ENCODE data around the gene PDGFC. TPM values are rescaled to one million over a fixed set of nuclear protein-coding genes. Genes with fewer than 3 reads are reported as not detected.

The PDGFC gene
- total and polyA plus RNA-seq, 2 of the 13 experiments (the other 11 are each of a cell fraction or from before 2014, with no cell fraction given) = 4.6 to 9.1 TPM

GRCh38 chr4:156971676-156972378 lies at the start of gene PDGFC (continued):
- TF ChIP-seq MED13 (CRISPR knock-in tag; IDR thresholded peaks at IDR 0.05) = no peak
- peak; percentile 23; the same call in 1 of the 2 replicates for TF ChIP-seq KMT2A (CRISPR knock-in tag; IDR thresholded peaks at IDR 0.05)
- peak; percentile 79 for TF ChIP-seq HNRNPK (IDR thresholded peaks at IDR 0.05; ENCODE audit: low read depth, low read length, poor library complexity, severe bottlenecking)
- peak in 1 of 2 experiments; percentile 23; a peak in 1 of 4 replicates for TF ChIP-seq POLR2A (IDR thresholded peaks at IDR 0.05; ENCODE audit: insufficient read depth in 1 of 2, low read depth in 2 of 2, low read length in 2 of 2)
- 0 out of 2 replicates have a peak, but pooled peaks have one; percentile 7 for TF ChIP-seq ZBTB33 (CRISPR knock-in tag; IDR thresholded peaks at IDR 0.05)
- TF ChIP-seq CHD2 (IDR thresholded peaks at IDR 0.05; ENCODE audit: low read depth, low read length) = peak; percentile 48; the same call in 1 of the 2 replicates
- no peak for TF ChIP-seq MEIS1 (CRISPR knock-in tag; IDR thresholded peaks at IDR 0.05; ENCODE audit: borderline replicate concordance)
- no peak for TF ChIP-seq ZNF543 (CRISPR knock-in tag; IDR thresholded peaks at IDR 0.05)
- TF ChIP-seq ZNF557 (CRISPR knock-in tag; IDR thresholded peaks at IDR 0.05) = no peak
- peak; percentile 54 for TF ChIP-seq SALL1 (CRISPR knock-in tag; IDR thresholded peaks at IDR 0.05)
- peak; percentile 61 for TF ChIP-seq ZFX (CRISPR knock-in tag; IDR thresholded peaks at IDR 0.05; ENCODE audit: low read depth)
- peak; percentile 68; the same call in 1 of the 2 replicates for TF ChIP-seq CSRNP1 (CRISPR knock-in tag; IDR thresholded peaks at IDR 0.05)
- no peak for TF ChIP-seq ZBTB40 (IDR thresholded peaks at IDR 0.05)
- no peak for TF ChIP-seq ZBTB40 (CRISPR knock-in tag; IDR thresholded peaks at IDR 0.05)
- no peak for TF ChIP-seq ZNF552 (CRISPR knock-in tag; IDR thresholded peaks at IDR 0.05; ENCODE audit: borderline replicate concordance)
- peak; percentile 39; the same call in 1 of the 2 replicates for TF ChIP-seq KDM3A (CRISPR knock-in tag; IDR thresholded peaks at IDR 0.05; ENCODE audit: low read depth)
- no peak for TF ChIP-seq ZNF20 (CRISPR knock-in tag; IDR thresholded peaks at IDR 0.05)
- no peak for TF ChIP-seq SRF (IDR thresholded peaks at IDR 0.05; ENCODE audit: low read depth, low read length)

Data from HepG2 (cell line).